Measurements from ENCODE around the gene STX8.

The STX8 gene

DNA sequence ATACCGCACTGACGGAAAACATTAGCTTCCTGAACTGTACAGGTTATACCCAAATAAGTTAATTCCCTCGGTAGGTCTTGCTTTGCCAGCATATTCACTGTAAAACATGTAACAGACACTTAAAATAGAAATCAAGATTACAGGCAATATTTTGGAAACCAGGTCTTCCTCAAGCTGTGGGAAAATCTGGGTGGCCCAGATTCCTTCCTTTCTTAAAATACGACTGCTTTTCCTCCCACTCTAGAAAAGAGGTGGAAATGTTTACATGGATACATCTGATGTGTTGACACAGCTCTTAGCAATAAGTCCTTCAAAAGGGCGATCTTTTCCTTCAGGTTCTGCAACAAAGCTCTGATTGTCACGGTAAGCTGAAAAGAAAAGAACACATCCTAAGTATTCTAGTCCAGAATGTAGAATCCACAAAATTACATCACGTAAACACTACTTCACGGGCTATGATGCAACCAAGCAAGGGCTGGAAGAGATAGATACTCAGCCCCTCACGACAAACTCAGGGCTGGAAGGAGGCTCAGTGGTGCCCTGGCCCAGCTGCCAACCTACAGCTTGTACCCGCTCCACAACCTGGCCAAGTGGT, 18.4 kb downstream of the STX8 start:
- DNase-seq (ENCODE audit: low spot score), result no peak

DNA sequence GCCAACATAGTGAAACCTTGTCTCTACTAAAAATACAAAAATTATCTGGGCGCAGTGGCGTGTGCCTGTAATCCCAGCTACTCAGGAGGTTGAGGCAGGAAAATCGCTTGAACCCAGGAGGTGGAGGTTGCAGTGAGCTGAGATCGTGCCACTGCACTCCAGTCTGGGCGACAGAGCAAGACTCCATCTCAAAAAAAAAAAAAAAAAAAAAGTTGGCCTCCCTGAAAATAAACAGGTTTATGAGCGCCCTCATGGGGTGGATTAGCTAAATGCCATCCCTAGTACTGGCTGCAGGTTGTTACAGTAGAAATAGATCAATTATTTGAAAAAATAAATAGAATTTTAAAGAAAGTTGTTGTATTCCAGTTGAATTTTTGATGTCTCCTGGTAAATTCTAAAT, 20.9 kb downstream of the STX8 start:
- DNase-seq (ENCODE audit: low spot score), result peak; percentile 54

DNA sequence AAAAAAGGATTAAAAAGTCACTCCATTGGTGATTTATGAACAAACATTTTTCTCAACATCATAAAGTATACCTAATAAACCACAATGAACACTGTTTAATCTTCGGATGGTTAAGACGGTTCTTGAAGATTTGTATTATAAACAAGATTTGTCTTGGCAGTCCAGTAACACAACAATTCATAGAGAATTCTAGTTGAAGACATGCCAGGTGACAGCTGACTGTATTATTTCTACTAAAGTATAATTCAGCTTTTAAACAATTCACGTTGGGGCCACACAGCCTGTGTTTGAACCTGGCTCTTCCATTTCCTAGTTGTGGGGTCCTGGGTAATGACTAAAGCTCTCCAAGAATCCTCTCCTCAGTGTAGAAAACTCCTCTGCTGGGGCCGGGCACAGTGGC, 22.0 kb downstream of the STX8 start:
- no peak for DNase-seq (ENCODE audit: low spot score)

DNA sequence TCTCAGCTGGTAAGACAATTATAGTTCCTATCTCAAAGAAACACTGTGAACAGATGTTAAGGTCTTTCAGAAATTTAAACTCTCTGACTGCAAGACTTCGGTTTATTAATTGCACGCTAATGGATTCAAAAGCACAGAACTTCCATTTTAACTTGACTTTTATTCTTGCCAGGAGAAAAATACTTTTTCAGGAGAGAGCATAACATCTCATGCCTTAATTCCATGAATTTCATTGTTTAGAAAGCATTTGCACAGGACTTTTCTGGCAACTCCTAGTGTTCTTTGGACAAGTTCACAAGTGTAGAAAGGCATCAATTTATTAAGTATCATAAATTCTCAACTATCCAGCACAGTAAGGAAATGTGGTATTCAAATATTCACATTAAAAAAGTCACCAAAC, 22.4 kb downstream of the STX8 start:
- no peak for DNase-seq (ENCODE audit: low spot score)

DNA sequence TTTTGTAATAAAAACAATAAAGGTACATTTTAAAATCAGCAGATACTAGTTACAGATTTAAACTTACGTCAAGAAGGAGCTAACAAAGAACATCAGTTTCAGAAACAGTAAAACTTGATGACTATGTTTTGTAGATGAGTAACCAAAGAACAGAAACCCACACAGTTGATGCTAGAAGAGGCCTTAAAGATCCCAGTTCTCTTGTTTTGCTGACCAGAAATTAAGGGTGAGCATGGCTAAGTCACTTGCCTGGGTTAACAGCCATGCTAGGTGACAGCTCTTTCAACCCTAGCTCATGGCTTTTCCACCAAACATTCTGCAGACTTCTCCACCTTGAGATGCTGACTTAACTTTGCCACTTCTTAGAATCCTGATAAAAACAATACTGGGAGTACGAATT, 26.4 kb downstream of the STX8 start:
- DNase-seq (ENCODE audit: low spot score), result no peak

DNA sequence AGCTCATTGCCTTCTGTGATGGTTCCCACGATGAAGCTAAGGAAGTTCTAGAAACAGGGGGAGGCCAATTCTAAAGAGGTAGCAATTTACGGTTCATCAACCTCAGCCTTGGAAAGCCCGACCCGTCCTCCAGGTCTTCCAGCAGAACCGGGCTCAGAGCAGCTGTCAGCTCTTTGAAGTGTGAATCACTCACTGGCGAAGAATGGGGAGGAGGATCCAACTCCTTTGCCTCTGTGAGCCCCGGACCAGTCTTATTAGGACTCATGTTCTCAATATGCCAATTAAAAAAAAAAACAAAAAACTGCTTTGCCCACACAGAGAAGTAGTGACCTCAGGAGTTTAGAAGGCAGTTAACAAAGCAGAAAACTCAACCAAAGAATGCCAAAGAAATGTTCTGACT, 31.4 kb downstream of the STX8 start:
- DNase-seq (ENCODE audit: low spot score), result no peak

DNA sequence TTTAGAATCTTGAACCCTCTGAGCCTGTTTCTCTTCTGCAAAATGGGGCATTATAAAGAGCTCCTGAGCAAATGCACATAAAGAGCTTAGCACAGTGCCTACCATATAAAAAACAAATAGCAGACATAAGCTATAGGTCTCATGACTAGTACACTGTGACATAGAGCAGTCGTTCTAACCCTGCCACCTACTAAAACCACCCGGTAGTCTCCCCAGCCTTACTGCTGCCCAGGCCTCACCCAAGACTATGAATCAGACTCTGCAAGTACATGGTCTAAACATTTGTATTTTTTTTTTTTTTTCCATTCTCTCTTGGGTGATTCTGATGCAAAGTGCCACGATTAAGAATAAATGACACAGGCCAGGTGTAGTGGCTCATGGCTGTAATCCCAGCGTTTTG, 33.9 kb downstream of the STX8 start:
- no peak for DNase-seq (ENCODE audit: low spot score)

DNA sequence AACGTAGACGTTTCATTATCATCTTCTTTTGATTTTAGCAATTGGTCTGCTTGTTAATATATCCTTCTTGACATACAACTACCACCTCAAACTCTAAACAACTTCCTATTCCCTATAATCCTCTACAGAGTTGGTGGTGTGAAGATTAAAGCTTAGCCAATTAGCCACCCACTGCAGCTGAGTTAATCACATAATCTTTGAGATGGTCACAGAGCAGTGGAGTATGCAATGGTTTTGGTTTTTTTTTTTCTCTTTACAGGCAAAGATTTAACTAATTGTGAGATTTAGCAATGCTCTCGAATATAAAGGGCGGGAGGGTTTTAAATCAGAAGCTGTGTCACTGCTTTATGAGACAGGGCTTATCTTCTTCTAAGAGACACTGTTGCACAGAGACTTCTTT, 37.0 kb downstream of the STX8 start:
- no peak for DNase-seq (ENCODE audit: low spot score)

DNA sequence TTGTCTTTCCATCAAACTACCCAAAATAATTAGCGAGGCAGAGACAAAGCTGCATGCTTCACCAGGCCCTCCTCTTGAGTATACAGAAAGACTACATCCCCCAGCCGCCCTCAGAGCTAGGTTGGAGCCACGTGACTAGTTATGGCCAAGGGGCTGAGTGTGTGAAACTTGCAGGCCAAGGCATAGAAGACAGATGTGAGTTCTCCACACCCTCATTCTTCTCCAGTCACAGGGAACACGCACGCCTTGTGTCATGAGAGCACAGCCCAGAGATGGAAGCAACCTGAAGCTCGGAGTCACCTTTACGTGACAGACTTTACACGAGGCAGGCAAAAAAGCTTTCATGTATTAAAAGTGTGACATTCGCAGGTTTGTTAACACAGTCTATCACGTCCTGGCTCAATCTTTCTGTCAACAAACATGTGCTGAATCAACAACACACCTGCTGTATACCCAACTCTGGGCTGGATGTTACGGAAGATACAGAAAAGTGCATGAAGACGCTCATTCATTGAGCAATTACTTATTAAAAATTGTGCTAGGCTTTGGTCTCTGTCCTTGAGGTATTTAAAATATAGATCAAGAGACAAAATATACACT, 38.3 kb downstream of the STX8 start:
- DNase-seq (ENCODE audit: low spot score), result no peak

DNA sequence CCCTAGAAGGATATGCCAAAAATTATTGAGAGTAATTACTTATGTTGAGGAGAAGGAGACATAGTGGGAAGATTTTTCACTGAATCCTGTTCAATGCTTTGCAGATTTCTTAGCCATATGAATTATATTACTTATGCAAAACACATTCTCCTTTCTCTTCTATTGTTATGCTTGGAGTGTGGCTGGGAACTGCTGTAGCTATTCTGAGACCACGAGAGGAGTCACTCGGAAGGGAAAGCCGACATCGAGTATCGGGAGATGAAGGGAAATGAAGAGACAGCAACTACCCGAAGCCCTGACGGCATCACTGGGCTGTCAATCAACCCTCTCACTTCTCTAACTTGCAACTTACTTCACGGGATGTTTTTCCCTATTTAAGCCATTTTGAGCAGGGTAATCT, 39.6 kb downstream of the STX8 start:
- no peak for DNase-seq (ENCODE audit: low spot score)

DNA sequence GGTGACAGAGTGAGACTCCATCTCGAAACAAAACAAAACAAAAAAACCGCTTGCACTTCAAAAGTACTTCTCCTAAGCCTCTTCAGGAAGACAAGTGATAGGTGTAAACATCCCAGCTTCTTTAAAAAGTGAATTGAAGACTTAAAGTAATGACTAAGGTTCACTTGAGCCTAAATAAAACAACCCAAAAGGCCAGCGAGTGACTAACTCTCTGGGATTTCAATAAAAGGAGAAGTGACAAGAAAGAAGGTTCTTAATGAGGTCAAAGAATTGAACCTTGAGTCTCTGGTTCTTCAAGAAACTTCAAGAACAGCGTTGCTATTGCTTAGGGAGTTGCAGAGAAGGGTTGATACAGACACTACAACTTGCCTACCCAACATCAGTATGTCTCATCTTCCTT, 42.2 kb downstream of the STX8 start:
- DNase-seq (ENCODE audit: low spot score), result no peak

DNA sequence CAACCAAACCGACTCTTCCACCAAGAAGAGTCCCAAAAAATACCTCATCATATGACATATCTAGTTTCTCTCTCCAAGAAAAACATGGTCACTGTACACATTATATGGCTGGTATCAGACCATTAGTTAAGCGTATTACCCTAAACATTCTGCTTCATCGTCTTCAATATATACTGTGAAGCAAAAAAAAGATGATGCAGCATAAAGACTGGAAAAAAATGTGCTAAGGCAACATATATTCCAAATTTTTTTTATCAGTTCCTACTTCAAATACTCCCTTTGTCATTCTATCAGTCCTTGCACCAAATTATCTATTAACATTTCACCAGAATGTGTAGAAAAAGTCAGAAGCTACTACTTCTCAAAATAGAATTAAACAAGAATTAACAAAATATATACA, 42.9 kb downstream of the STX8 start:
- DNase-seq (ENCODE audit: low spot score), result no peak

DNA sequence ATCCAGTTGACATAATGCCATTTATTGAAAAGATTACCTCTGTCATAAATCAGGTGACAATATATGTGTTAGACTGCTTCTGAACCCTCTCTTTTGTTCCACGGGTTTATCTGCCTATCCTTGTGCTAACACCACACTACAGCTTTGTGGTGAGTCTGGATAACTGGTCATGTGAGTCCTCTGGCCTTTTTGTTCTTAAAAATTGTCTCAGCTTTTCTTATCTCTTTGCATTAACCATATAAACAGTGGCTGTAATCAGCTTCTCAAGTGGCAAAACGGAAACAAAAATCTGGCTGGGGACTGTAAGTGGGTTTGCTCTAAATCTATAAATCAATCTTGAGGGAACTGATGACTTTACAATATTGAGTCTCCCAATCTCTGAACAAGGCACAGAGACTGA, 44.6 kb downstream of the STX8 start:
- no peak for DNase-seq (ENCODE audit: low spot score)

DNA sequence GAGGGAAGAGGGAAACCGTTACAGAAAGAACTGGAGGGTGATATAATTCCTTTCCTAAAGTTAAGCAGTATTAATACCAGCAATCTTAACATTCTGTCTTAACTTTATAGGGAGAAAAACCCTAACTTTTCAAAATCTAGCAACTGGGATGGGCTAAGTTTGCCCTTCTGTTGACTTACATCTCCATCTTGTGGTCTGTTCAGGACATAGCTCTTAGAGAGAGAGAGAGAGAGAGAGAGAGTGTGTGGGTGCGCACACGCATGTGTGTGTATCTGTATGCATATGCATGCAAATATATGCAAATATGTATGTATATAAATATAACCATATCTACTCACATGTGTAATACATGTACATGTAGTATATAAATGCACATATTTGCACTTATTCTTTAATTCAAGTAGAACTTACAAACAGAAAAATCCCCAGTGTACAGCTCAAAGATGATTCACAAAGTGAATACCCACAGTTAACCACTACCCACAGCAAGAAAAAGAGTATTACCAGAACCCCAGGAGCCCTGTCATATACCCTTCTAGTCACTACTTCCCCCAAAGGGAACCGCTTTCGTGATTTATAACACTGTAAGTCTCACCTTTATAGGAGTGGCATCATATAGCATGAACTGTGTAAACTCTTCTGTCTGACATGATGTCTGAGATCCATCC, 46.5 kb downstream of the STX8 start:
- peak; percentile 46 for DNase-seq (ENCODE audit: low spot score)

DNA sequence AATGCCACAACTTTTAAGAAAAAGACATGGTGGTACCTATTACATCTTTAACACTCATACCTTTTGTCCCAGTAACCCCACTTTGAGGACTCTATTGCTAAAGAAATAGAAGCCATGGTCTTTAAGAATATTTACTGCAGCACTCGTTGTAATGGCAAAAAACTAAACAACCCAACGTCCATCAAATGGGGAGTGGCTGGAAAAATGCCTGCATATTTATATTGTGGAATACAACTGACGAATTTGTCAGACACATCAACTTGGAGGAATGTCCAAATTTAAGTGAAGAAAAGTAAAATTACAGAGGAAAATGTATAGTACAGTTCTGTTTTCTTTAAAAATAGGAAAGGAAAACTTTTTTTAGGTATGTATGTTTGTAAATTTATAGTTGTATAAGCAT, 47.8 kb downstream of the STX8 start:
- DNase-seq (ENCODE audit: low spot score), result no peak

DNA sequence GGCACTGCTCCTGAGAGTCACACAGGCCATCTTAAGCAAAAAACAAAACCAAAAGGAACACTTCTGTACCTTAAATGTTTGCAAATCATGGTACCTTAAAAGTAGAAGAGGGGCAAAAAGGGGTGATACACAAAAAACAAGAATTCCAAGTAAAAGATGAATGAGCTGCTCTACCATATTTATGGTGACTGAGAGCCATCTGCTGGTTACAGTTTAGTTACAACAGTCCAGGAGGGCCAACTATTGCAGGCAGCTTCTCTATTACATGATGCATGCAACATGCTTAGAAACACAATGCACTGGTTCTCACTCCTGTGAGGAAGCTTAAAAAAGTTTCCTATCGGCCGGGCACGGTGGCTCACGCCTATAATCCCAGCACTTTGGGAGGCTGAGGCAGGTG, 53.5 kb downstream of the STX8 start:
- DNase-seq (ENCODE audit: low spot score), result peak; percentile 60

DNA sequence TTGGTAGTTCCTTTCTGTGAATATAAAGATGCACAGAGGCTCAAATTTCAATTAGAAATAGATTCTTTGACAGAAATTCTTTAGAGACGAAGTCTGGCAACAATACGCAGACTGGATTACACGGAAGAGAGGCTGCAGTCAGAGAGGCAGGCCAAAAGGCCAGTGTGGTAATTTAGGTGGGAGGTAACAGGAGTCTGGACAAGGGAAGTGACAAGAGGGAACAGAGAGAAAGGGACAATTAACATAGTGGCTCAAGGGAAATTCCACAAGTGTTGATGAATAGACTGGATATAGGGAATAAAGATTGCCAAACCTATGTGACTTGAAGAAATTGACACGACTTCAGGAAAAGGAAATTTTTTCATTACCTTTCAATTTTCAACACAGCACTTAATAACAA, 54.6 kb downstream of the STX8 start:
- no peak for DNase-seq (ENCODE audit: low spot score)

DNA sequence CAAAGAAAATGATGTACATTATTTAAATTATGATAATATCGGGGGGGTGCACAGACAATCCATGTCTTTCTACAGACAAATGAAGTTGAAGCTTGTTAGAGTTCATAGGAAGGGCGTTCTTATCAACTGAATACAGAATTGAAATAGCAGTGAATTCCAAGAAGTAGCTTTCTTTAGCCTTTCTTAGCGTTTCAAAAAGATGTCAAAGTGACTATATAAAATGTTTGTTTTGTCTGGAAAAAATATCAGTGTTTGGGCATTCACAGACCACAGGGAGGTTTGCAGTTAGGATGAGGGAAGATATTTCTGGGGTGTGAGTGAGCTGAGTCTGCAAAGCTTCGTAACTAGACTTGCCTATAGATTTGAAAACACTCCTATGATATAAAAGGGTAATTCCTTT, 55.0 kb downstream of the STX8 start:
- no peak for DNase-seq (ENCODE audit: low spot score)

DNA sequence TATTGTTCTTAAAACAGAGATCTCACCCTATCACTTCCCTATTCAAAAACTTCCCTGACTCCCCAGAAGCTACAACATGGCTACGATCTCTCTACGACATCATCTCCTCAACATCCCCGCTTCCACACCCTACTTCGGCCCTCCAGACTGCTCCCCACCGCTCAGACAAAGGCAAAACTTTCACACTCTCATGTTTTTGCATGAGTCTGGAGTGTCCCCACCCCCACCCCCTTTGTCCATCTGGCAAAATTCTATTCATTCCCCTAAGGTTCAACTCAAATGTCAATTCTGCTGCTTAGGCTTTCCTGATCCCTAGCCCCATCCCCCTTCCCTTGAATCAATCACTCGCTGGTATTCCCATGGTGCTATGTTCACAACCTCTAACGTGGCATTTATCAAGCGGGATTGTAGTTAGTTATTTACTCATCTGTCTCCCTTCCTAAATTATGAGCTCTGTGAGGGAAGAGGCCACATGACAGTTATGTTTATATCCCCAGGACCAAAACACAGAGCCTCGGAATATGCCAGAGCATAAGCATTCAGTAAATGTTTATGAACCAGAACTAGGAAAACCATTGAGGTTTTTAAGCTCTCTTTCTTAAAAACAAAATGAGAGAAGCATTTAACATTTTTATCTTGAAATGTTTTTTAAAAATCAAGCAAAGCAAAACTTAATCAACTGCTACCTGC, 55.9 kb downstream of the STX8 start:
- no peak for DNase-seq (ENCODE audit: low spot score)

DNA sequence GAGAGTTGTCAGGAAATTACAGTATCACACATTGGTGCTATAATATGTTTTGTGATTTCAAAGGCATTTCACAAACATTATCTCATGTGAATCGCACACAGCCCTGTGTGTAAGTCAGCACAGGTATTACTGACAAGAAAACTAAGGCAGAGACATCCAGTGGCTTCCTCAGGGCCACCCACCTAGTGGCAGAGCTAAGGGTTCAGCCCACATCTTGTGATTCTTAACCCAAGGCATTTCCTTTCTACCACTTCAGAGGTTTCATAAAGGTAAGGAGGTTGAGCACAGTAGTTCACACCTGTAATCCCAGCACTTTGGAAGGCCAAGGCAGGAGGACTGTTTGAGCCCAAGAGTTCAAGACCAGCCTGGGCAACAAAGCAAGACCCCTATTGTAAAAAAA, 58.2 kb downstream of the STX8 start:
- DNase-seq (ENCODE audit: low spot score), result peak; percentile 9

DNA sequence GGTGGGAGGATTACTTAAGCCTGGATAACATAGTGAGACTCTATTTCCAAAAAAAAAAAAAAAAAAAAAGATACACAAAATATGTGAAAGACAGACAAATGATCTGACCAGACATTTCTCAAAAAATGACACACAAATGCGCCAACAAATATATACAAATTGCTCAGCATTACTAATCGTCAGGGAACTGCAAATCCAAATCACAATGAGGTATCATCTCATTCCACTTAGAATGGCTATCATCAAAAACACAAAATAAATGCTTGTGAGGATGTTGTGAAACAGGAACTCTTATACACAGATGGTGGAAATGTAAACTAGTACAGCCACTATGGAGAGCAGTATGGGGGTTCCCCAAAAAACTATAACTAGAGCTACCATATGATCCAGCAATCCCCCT, 62.4 kb downstream of the STX8 start:
- DNase-seq (ENCODE audit: low spot score), result no peak

DNA sequence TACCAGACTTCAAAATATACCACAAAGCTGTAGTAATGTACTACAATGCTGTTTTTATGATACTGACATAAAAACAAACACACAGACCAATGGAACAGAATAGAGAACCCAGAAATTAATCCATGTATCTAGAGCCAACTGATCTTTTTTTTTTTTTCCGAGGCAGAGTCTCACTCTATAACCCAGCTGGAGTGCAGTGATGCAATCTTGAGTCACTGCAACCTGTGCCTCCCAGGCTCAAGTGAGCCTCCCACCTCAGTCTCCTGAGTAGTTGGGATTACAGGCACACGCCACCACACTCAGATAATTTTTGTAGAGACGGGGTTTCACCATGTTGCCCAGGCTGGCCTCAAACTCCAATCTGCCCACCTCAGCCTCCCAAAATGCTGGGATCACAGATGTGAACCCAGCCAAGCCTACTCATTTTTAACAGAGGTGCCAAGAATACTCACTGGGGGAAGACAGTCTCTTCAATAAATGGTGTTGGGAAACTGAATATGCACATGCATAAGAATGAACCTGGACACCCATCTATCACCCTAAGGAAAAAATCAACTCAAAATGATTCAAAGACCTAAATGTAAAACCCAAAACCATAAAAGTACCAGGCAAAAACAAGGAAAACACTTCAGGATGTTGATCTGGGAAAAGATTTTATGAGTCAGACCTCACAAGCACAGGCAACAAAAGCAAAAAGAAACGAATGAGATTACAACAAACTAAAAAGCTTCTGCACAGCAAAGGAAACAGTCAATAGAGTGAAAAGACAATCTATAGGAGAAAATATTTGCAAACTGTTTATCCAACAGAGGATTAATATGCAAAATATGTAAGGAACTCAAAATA, 63.1 kb downstream of the STX8 start:
- peak; percentile 58 for DNase-seq (ENCODE audit: low spot score)

Measured in kidney tubule cell (primary cell).